GM21723 (cell line): ENCODE results near the gene PTPRN2.

Experiments used
- ATAC-seq: cut with Tn5 transposase; IDR thresholded peaks from one replicate; pipeline ENCODE4 v1.9.1; 2021; ENCODE audit warnings: mild to moderate bottlenecking, moderate library complexity; ENCODE audit not compliant: unreplicated experiment

PTPRN2 gene

DNA sequence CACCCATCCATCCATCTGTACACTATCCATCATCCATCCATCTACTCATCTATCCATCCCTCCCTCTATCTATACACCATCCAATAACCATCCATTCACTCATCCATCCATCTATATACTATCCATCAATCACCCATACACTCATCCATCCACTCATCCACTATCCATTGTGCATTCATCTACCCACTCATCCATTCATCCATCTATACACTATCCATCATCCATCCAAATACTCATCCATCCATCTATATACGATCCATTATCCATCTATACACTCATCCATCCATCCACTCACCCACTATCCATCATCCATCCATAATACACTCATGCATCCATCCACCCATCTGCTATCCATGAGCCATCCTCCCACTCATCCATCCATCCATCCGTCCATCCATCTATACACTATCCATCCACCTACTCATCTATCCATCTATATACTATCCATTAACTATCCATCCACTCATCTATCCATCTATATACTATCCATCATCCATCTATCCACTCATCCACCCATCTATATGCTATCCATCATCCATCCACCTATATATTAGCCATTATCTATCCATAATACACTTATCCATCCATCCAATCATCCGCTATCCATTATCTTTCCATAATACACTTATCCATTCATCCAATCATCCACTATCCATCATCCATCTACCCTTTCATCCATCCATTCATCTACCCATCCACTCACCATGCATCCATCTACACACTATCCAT lies 765.5 kb downstream of the PTPRN2 start:
- no peak for ATAC-seq

DNA sequence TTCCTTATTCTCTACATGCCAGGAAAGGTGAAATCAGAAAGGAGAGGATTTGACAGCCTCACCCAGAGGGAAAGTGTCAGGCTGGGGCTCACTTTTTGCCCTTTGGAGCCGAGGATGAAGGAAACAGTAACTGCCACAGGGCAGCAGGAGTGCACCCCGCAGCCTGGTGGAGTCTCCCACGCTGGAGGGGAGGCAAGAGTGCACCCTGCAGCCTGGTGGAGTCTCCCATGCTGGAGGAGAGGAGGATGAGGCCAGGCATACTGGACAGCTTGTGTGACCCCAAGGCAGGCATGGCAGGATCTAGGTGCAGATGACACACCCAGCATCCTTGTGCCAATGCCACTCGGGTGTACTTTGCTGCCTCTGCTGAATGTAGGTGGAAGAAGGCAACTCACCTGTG lies 766.8 kb downstream of the PTPRN2 start:
- no peak for ATAC-seq

DNA sequence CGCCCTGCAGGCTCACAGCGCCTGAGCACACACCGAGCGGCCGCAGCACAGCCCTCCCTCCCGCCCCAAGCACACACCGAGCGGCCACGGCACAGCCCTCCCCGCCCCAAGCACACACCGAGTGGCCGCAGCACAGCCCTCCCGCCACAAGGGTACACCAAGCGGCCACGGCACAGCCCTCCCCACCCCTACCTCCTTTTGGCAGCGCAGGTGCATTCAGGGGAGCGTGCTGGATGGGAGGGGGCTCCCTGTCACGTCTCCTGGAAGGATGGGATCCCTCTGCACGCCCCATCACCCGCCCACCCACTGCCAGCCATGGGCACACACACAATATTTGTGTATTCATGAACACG lies 768.2 kb downstream of the PTPRN2 start:
- ATAC-seq = no peak

DNA sequence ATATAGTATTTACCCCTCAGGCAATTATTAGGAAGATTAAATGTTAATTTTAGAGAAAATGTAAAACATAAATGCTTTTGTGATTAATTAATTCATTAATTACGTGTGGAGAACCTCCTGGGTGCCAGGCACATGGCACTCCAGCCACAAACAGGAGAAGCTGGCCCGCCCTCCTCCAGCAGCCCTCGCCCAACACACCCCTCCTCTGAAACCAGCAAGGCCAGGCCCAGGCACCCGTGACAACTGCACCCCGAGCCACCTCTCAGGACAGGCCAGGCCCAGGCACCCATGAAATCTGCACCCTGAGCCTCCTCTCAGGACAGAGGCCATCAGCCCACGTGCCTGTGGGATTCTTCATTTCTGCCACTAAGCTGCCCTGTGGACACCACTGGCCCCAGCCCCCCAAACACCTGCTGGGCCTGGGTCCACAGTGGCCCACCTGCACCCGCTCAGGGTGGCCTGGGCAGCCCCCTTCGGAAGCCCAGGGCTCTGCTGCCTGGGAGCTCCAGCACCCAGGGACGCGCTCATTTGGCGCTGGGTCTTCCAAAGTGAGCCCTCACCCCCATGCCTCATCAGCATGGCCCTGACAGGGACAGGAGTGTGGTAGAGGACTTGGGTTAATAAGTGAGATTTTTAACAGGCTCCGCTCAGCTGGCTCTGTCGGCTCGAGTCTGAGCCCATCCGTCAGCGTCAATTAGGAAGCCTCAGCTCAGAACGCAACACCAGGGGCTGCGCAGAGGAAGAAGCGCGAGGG lies 768.7 kb downstream of the PTPRN2 start:
- no peak for ATAC-seq

DNA sequence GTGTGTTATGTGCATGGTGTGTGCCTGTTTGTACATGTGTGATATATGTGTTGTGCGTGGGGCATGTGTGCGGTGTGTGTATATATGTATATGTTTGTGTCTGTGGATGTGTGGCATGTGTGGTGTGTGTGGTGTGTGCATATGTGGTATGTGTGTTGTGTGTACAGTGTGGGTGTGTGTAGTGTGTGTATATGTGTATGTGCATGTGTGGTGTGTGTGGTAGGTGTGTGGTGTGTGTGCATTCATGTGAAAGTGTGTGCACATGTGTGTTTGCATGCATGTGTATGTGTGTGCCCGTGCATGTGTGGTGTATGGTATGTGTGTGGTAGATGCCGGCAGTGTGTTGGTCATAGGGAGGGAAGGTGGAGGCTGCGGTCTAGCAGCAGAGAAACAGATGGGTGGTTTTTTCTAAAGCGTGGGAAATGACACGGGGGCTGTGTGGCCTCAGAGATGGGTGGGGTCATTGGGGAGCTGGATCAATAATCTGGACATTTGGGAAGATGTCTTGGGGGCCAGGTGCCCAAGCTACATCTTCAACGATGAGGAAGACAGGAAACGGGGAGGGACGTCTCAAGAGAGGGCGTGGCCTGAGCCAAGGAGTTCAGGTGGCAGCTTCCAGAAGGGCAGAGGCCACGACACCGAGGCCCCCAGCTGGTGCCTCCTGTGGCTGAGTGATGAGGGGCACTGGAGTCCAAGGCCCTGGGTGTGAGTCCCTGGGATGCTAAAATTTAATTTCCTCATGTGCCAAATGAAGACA lies 769.5 kb downstream of the PTPRN2 start:
- no peak for ATAC-seq

DNA sequence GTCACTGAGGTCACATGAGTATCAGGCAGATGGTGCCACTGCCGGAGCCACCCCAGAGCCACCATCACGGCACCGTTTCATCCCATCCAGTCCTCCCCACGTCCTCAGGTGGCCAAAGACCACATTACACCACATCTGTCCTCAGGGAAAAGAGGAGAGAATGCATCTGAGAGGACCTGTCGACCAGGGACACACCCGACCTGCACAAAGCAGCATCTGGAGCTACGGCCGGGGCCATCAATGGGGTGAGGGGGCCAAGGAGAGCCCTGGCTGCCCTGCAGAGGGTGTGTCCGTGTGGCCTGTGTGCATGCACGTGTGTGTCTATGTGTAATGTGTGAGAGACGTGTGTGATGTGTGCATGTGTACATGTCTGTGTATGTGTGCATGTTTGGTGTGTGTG lies 770.2 kb downstream of the PTPRN2 start:
- ATAC-seq = no peak

DNA sequence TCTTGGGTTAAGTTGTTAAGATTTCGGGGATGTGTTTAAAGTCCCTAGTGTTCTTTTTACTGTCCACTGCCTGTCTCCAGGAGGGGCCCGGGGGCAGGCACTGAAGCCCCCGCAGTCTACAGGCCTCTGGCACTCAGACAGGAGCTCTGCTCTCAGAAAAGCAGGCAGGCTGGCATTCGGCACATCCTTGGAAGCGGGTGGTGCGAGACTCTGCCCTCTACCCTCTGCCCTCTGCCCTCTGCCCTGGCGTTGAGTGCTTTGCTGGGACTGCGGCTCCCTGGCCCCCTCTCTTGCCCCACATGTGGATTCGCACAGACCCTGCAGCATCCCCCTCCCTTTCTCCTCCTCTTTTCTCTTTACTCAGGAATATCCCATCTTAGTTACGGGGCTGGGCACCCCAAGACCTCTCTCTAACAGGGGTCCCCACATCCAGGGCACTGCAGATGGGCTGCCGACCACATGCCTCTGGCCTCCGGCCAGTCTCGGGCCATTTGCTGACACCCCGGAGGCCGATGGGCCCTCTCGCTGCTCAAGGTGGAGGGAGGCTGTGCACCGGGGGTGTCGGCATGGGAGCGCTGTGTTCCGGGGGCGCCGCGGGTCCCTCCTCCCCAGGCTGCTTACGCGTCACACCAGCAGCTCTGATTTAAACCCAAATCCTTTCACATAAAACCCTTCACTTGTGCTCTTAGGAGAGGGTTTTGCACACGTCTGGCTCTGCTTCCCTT lies 770.9 kb downstream of the PTPRN2 start:
- ATAC-seq = no peak

DNA sequence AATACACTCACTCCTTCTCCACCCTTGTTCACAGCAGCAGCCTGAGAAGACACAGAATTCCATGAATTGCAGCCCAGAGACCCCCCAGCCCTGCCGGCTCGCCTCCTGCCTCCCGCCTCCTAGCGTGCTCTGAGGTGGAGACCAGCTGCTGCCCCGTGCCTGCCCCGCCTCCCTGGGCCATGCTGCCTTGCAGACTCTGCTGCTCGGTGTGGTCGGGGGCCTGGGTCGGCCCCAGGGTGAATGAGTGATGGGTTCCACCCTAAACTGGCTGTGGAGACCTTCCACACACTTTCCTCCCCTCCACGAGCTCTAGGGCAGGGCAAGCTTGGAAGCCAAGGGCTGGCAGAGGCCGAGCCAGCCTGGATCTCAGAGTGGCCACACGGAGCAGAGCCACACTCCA lies 771.5 kb downstream of the PTPRN2 start:
- no peak for ATAC-seq

DNA sequence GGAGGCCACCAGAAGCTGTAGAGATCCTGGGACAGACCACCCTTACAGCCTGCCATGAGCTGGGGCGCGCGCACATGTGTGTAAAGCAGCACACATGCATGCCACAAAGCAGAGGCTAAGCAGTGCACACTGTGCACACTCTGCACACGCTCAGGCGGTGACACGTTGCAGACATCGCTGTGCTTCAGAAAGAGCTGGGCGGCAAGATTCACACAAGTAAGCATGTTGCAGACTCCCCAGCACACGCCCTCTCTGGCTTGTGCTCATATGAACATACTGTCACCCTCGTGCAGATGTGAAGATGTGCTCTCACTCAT lies 772.0 kb downstream of the PTPRN2 start:
- no peak for ATAC-seq

DNA sequence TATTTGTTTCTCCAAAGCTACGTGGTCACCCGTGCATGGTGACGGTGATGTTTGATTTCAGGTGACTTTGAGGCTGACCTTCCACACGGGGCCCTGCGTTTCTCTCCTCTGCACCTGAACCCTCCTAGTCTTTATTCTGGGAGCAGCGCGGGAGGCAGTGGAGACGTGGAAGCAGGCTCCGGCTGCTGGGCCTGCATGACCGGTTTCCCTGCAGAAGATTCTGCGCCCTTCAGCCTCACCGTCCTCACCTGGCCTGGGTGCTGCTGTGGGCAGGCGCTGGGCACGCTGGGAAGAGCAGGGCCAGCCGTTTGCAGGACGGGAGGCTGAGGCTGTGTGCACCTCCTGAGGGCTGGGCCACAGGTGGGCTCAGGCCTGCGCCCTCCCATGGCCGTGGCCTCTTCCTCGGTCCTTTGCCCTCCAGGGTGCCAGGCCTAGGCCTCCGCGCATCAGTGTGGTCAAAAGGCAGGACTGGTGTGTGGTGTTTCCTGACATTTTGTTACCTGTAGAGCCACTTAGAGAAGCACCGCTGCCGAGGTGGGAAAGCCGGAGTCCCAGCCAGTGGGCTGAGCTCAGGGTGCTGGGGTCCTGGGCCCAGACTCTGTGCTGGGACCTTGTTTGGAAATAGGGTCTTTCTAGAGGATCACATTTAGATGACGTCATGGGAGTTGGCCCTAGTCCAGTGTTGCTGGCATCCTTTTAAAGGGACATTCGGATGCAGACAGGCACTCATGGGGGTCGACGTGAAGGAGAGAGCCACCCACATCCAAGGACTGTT lies 772.5 kb downstream of the PTPRN2 start:
- no peak for ATAC-seq

DNA sequence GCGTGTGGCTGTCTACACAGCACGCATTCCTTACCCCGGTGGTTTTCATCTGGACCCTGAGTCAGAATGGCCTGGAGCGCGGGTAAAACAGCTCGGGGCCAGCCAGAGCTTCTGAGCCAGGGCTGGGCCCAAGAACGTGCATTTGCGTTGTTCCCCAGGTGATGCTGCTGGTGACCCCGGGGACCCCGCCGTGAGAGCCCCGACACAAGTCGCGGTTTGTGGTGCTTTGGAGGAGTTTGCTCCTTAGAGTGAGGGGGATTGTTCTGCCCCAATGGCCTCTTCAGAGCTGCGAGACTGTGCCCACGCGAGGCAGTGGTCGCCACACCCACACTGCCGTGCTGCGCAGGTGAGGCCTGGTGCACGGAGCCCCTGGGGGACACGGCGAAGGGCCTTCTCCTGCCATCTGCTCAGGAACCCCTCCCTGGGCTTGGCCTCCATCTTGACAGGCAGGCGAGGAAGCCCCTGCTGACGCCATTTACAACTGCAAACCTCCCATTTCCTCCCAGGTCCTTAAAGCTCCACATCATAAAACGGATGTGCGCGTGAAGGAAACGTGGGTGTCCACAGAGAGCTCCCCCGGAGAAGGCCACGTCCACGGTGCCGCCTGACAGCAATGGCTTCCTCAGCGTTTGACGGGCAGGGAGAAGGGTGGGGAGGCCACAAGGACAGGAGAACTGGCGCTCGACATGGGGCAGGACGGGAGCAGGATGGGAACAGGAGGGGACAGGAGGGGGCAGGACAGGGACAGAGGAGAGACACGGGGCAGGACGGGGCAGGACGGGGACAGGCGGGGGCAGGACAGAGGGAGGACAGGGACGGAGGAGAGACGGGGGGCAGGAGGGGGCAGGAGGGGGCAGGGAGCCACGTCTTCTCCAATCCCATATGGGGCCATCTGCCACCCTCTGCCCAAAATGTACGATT lies 773.6 kb downstream of the PTPRN2 start:
- ATAC-seq = no peak

DNA sequence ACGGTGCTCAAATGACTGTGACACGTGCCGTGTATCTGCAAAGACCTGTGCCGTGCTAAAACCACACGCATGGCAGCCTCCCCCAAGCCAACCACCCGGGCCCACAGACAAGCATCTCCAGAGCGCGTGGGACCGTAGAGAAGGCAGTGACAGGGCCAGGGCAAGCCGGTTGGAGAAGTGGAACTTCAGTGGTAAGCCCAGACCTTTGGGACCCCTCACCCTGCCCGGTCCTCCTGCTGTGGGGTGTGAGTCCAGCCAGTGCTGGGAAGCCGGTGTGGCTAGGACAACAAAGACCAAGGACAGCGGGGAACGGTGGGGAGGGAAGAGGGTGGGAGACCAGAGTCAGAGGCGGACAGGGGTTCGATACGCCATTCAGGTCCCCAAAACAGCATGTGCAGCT lies 774.6 kb downstream of the PTPRN2 start:
- no peak for ATAC-seq

DNA sequence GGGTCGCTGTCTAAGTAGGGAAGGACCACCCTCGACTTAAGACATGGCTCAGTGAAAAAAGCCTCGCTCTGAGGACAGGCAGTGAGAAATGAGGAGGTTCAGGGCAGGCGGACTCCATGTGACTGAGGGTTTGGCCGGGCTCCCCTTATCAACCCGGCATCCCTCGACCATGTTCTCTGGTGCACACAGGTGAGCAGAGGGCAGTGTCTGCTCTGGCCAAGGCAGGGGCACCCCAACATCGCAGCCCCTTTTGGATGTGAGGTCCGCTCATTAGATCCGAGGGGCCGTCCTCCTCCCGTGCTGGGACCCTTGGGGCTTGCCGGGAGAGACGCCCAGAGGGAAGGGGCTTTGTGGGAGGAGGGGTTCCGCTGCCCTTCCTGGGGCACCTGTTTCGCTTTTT lies 775.7 kb downstream of the PTPRN2 start:
- ATAC-seq = no peak

DNA sequence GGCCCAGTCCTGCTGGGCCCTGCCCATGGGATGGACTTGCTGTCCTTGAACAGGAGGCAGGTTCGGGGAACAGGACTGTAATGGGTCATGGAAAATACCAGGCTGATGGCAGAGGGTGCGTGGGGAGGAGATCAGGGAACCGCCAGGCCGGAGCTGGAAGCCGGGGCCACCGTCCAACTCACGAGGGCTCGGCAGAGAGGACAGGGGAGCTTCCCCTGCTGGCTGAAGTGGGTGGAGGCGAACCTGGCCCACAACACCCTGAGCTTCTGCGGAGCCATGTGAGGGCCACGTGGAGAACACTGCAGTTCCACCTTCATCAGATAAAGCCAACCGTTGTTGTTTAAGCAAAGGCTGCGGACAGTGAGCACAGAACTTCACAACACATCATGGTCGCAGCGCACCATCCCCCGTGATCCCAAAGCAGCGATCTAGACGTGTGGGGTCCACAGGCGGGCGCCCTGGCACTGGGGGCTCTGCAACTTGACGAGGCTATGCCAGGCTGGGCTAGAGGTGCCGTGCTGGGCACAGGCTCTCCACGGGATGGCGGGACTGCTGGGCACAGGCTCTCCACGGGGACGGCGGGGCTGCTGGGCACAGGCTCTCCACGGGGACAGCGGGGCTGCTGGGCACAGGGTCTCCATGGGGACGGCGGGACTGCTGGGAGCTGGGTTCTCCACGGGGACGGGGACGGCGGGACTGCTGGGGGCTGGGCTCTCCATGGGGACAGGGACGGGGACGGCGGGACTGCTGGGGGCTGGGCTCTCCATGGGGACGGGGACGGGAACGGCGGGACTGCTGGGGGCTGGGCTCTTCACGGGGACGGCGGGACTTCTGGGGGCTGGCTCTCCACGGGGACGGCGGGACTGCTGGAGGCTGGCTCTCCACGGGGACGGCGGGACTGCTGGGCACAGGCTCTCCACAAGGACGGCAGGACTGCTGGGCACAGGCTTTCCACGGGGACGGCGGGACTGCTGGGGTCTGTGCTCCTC lies 777.5 kb downstream of the PTPRN2 start:
- no peak for ATAC-seq

DNA sequence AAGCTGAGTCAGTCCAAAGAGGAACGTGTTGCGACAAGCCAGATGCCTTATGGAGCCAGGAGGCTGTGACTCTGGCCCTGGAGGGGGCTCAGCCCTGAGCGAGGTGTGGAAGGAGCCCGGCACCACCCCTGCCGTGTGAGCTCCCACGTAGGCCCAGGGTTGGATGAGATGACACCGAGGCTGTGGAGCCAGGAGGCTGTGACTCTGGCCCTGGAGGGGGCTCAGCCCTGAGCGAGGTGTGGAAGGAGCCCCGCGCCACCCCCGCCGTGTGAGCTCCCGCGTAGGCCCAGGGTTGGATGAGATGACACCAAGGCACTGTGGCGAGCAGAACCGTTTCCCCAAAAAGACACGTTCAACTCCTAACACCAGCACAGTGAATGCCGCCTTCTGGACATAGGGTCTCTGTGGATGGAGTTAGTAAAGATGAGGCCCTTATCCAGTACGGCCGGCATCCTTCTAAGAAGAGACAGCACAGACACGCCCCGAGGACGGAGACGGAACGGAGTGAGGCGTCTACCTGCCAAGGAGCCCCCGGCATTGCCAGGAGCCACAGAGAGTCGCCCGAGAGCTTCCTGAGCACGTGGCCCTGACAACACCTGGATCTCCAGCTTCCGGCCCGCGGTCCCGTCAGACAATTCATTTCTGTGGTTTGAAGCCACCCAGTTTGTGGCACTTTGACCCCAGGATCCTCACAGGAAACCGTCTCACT lies 778.3 kb downstream of the PTPRN2 start:
- no peak for ATAC-seq

DNA sequence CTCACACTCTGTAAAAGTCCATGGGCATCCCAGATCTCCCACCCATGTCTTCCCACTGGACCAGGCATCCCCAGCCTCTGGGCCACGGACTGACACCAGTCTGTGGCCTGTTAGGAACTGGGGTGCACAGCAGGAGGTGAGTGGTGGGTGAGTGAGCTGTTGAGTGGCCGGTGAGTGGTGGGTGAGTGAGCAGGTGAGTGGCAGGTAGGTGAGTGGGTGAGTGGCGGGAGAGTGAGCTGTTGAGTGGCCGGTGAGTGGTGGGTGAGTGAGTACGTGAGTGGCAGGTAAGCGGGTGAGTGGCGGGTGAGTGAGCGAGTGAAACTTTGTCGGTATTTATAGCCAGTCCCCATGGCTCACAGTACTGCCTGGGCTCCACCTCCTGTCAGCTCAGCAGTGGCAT lies 779.6 kb downstream of the PTPRN2 start:
- ATAC-seq = no peak

DNA sequence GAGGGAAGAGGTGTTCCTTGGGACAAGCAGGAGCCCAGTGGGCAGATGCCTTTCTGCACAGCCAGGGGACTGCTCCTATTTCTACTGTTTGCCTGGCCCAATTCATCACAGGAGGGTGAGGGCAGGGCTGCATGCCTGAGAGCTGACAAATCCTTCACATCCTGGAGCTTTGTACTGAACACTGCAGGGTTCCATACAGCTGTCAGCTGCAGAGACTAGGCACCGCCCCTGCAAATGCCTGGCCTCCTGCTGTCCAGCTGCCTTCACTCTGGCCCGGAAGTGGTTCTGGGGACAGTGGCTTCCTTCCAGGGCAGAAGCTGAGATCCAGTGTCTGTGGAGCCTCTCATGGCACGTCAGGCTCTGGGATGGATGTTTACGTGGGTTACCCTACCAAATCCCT lies 780.1 kb downstream of the PTPRN2 start:
- no peak for ATAC-seq

DNA sequence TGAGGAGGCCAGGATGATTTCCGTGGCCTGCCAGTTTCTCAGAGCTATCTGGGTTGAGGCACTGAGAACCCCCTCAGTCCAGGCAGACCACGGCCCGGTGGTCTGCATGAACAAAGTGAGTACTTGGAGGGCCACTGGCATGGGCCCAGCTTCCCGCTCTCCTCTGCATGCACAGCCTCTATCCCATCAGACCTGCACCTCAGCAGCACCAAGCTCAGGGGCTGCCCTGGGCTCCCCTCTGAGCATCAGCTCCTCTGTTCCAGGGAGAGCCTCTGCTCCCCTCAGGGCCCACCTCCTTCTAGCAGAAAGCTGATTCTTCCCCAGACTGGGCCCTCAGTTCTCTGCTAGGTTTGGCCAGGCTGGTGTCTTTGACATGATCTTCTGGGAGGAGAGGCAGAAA lies 780.9 kb downstream of the PTPRN2 start:
- ATAC-seq = no peak
